Uterus (tissue), 2 donors: ENCODE measurements around the gene FASTK.
"Not testable (repeated sequence)": the region's sequence is repeated elsewhere in the genome, so short reads cannot be mapped to it uniquely, and the experiment has no call there.

ENCODE experiments used
- CTCF ChIP-seq, 4 experiments: fragments of 200-600 bp in 2 of 4; fragments of 450-650 bp in 2 of 4; sonication (generic) in 2 of 4; IDR thresholded peaks; one replicate each; pipeline ENCODE4 v1.5.1; 2016 to 2019; ENCODE audit warnings: antibody characterized with exemption in 4 of 4, mild to moderate bottlenecking in 2 of 4, moderate library complexity in 1 of 4
- POLR2A ChIP-seq, 2 donors: fragments of 450-650 bp; IDR thresholded peaks; one replicate each; pipeline ENCODE4 v1.6.1; 2016; ENCODE audit warnings: antibody characterized with exemption in 2 of 2, mild to moderate bottlenecking in 1 of 2, moderate library complexity in 1 of 2

GRCh38 chr7:151043449-151043848, 37.2 kb downstream of the FASTK start:
- not testable (repeated sequence) for TF ChIP-seq CTCF, POLR2A (IDR thresholded peaks at IDR 0.05)
